GM12872 (cell line): ENCODE measurements around the gene NKD1.

Source experiments
- TF ChIP-seq, protein P1 (sequence below): IDR thresholded peaks from 3 replicates; pipeline ENCODE4 v1.5.1; 2011; ENCODE audit warnings: low read depth, mild to moderate bottlenecking, low read length, moderate library complexity; ENCODE audit not compliant: insufficient read depth

NKD1 gene

DNA sequence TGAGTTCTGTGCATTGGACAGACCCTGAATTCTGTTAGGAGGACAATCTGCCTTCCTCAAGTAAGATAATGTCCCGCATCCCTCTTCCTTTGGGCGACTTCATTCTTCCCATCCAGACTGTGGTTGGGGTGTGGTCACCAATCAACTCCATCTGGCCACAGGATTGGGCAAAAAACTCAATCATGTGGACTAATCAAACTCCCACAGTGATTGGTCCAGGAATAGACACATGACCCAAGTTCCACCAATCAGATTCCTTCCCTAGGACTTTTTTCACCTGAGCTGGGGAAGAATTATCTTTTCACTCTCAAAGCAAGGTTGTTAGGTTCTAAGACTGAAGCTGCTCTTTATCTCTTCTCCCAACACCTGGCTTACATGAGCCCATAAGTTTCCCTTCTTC lies 13.2 kb upstream of the NKD1 start:
- TF ChIP-seq, protein P1, sequence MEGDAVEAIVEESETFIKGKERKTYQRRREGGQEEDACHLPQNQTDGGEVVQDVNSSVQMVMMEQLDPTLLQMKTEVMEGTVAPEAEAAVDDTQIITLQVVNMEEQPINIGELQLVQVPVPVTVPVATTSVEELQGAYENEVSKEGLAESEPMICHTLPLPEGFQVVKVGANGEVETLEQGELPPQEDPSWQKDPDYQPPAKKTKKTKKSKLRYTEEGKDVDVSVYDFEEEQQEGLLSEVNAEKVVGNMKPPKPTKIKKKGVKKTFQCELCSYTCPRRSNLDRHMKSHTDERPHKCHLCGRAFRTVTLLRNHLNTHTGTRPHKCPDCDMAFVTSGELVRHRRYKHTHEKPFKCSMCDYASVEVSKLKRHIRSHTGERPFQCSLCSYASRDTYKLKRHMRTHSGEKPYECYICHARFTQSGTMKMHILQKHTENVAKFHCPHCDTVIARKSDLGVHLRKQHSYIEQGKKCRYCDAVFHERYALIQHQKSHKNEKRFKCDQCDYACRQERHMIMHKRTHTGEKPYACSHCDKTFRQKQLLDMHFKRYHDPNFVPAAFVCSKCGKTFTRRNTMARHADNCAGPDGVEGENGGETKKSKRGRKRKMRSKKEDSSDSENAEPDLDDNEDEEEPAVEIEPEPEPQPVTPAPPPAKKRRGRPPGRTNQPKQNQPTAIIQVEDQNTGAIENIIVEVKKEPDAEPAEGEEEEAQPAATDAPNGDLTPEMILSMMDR = no peak

DNA sequence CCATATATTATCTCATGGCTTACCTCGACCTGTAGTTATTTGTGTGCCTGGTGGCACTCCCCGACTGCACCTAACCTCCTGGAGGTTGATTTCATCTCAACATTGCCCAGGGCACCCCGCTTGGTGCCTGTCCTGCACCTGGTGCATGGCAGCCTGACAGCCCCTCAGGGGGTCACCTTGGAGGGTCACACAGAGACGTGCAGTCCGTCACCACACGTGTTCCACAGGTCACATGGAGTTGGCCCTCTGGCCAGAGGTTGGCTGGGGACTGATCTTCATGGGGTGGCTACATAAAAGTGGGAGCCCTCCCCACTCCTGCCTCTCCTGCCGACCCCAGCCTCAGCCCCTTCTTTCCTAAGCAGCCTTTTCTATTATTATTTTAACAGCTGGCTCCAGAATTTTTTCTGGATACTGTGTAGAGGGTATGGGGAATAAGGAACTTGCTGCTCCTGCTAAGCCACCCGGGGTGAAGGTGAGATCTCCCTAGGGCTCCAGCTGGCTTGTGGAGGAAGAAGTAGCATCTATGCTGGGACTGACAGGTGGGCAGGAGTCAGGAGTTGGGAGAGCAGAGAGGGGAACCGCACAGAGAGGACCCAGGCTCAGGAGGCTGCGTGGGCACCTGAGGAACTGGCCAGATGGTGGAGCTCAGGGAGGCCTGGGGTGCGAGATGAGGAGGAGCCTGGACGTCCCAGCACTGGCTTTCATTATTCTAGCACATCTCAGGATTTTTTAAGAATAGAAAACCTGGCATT lies 12.5 kb upstream of the NKD1 start:
- TF ChIP-seq, protein P1 = no peak

DNA sequence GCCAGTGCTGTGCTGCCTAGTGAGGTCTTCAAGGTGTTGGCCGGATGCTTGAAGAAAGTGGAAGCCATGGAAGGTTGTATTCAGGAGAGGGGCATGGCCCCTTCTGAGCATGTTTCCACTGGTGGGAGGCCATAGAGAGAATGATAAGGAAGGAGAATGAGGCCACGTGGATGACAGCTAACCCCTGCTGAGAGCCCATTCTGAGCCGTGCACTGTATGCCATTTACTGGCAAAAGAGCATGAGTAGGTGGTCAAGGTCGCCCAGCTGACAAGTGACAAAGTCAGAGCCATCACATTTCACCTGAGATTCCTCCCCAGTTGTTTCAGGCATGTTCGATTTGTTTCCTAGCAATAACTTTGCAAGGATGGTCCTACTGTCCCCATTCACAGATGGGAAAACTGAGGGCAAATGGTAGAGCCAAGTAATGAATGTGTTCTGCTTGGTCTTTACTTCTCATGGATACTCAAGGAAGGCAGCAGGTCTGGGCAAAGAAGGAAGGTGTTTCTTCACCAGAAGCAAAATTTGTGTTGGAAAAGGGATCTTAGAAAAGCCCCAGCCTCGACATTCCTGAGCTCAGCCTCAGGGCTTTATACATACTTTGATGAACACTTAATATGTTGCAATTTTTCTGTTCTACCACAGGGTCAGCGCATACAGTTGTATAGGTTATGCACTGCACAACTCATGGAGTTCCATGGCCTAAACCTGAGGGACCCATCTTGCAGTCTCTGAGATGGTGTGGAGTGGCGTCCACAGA lies 10.5 kb upstream of the NKD1 start:
- TF ChIP-seq, protein P1 = no peak

DNA sequence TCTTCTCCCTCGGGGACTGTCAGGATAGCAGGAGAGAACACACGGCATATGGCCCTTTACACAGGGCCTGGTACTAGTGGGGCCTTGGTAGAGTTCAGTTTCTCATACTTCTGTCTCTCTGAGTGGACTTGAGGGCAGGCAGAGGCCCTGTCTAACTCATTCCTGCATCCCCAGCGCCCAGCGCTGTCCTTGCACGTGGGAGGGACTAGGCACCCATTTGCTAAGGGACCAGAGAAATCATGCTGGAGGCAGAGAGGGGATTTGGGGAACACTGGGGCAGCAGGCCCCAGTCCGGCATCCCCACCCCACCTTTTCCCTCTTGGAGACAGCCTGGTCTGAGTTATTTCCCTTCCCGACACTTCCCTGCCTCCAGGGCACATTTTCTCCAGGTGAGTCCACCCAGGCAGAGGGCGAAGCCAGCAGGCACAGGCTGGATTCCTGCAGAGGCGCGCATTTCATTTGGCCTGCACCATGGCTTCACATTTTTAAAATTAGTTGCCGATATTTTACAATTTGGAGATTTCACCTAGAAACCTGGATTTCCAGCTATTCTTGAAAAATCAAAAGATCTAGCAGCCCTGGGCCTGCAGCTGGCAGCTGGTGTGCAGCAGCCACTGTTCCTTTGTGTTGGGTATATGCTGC lies 9.7 kb upstream of the NKD1 start:
- TF ChIP-seq, protein P1 = no peak

DNA sequence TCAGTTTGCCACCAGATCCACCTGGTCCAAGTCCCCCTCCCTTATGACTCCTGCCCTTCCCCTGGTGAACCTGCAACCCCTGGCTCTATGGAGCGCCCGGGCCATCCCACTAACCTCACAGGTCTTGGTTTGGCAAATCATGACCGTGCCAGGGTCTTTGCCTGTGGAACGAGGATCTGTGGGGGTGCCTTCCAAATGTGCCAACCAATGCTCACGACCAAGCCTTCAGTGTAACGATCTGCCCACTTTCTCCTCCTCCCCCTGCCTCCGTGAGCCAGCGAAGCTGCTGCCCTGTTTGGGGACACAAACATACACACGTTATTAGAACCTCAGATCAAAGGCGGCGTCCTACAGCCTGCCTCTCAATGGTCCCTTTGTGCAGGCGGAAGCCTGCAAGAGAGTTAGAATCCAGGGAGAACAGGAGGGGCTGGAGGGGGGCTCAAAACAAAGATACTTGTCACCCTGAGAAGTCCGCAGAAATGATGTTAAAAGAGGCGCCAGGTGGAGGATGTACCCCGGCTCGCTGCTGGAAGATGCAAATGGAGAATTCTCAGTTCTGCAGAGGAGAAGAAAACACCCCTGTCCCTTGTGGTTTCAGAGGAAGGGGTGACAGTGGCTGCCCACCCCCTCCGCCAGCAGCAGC lies 9.0 kb upstream of the NKD1 start:
- TF ChIP-seq, protein P1 = no peak

DNA sequence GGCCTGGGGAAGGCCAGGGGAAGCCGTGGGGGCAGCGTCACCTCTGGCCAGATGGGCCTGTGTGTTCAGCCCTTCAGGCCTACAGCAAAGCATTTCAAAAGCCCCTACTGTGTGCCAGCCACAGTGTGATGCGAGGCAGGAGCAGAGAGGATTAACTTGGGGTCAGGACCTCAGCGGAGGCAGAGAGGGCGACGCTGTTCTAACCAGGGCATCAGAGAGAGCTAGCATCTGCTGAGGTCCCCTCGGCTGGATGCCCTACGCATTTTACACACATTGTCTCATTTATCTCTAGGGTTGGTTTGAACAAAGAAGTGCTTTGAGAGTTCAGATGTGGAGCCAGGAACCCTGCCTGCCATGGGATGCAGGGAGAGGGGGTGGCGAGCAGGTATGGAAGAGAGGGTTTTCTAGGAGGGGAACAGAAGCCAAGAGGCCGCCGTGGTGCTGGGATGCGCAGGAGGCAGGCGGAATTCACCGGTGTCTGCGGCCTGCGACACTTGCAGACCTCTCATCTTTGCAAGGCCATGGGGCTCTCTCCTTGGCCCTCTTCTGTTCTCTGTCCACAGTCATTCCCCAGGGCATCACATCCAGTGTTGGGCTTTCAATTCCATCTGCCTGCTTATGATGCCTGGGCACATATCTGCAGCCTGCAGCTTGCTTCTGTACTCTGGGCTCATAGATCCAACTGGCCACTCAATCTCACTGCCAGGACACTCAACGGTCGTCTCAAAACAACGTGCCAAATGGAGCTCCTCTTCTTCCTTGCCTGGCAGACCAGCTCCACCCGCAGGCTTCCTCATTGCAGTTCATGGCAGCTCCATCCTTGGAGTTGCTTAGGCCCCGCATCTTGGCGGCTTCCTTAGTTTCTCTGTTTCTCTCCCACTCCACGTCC lies 8.1 kb upstream of the NKD1 start:
- TF ChIP-seq, protein P1 = no peak
